ENCODE measurements around the gene FH. TPM values are rescaled to one million over a fixed set of nuclear protein-coding genes. Genes with fewer than 3 reads are reported as not detected.

FH gene
- total RNA-seq, 1 donor from 2014 or later: 56.0 TPM

DNA sequence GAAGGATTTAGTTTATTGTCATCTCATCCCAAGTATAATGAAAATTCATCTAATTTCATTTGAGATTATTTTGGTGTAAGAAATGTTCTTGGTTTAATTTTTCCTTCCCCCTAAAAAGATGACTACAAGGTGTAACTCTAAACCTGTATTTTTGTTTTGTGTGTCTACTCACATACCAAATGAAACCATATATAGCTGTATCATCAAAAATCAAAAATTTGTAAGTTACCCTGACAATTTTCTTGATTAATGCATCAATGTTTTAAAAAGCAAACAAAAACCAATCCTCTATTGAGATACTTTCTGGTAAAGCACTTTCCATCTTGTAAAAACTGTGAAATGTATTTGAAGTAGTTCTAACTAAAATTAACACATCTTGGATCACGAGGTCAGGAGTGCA is 30.8 kb downstream of the FH start:
- POLR2A ChIA-PET: no interaction called here
- Mint-ChIP-seq H3K27me3 (no peaks in the 10 kb centered on the region), H3K36me3 (ENCODE audit: low read depth) (peaks cover 5% of the 10 kb centered on the region), H3K27ac (no peak overlapping the region), H3K4me3 (no peak overlapping the region), H3K9me3 (peaks cover 2% of the 10 kb centered on the region), H3K4me1 (peaks cover 8% of the 10 kb centered on the region)
- intact Hi-C loops (cut with micrococcal nuclease): loop anchor here (5.0 kb wide), 2 partner anchors 156 to 601 kb away; no protein-coding TSS in a partner anchor
- CTCF ChIA-PET: no interaction called here
- ATAC-seq (ENCODE audit: low read depth): no peak
- TF ChIP-seq, protein P1, sequence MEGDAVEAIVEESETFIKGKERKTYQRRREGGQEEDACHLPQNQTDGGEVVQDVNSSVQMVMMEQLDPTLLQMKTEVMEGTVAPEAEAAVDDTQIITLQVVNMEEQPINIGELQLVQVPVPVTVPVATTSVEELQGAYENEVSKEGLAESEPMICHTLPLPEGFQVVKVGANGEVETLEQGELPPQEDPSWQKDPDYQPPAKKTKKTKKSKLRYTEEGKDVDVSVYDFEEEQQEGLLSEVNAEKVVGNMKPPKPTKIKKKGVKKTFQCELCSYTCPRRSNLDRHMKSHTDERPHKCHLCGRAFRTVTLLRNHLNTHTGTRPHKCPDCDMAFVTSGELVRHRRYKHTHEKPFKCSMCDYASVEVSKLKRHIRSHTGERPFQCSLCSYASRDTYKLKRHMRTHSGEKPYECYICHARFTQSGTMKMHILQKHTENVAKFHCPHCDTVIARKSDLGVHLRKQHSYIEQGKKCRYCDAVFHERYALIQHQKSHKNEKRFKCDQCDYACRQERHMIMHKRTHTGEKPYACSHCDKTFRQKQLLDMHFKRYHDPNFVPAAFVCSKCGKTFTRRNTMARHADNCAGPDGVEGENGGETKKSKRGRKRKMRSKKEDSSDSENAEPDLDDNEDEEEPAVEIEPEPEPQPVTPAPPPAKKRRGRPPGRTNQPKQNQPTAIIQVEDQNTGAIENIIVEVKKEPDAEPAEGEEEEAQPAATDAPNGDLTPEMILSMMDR (IDR thresholded peaks at IDR 0.05): no peak
- no peak for DNase-seq

GRCh38 chr1:241485554-241485992 is 34.0 kb downstream of the FH start:
- no peak overlapping the region for H3K4me3 Mint-ChIP-seq
- intact Hi-C loops (cut with micrococcal nuclease): loop anchor here (1.0 to 5.0 kb wide), 3 partner anchors 153 to 598 kb away; no protein-coding TSS in a partner anchor
- DNase-seq (no peak), ATAC-seq (ENCODE audit: low read depth) (no peak)
- H3K9me3 Mint-ChIP-seq: peaks cover 2% of the 10 kb centered on the region
- H3K27me3 Mint-ChIP-seq: no peaks in the 10 kb centered on the region
- CTCF ChIA-PET: interaction anchor here (0.7 to 1.7 kb wide), 8 partner anchors 13 to 753 kb away, joined by 3 to 9 read pairs (median 4); no protein-coding TSS in a partner anchor
- H3K27ac Mint-ChIP-seq: no peak overlapping the region
- H3K4me1 Mint-ChIP-seq: peaks cover 6% of the 10 kb centered on the region
- POLR2A ChIA-PET: no interaction called here
- peaks cover 2% of the 10 kb centered on the region for H3K36me3 Mint-ChIP-seq (ENCODE audit: low read depth)
- TF ChIP-seq, protein P1 (IDR thresholded peaks at IDR 0.05): no peak

- peaks cover 6% of the 10 kb centered on the region for H3K4me1 Mint-ChIP-seq
- intact Hi-C loops (cut with micrococcal nuclease): loop anchor here (1.0 to 5.0 kb wide), 3 partner anchors 153 to 598 kb away; no protein-coding TSS in a partner anchor
- ChIA-PET POLR2A (no interaction called here), CTCF (interaction anchor here (1.1 to 1.7 kb wide), 5 partner anchors 13 to 753 kb away, joined by 3 to 9 read pairs (median 5); no protein-coding TSS in a partner anchor)
- H3K36me3 Mint-ChIP-seq (ENCODE audit: low read depth): peaks cover 2% of the 10 kb centered on the region
- DNase-seq (no peak), ATAC-seq (ENCODE audit: low read depth) (no peak)
- H3K4me3 Mint-ChIP-seq: no peak overlapping the region
- TF ChIP-seq, protein P1 (IDR thresholded peaks at IDR 0.05): no peak
- no peaks in the 10 kb centered on the region for H3K27me3 Mint-ChIP-seq
- H3K9me3 Mint-ChIP-seq: peaks cover 5% of the 10 kb centered on the region
- H3K27ac Mint-ChIP-seq: no peak overlapping the region
Observed at GRCh38 chr1:241485145-241485544, 34.4 kb downstream of the FH start.

DNA sequence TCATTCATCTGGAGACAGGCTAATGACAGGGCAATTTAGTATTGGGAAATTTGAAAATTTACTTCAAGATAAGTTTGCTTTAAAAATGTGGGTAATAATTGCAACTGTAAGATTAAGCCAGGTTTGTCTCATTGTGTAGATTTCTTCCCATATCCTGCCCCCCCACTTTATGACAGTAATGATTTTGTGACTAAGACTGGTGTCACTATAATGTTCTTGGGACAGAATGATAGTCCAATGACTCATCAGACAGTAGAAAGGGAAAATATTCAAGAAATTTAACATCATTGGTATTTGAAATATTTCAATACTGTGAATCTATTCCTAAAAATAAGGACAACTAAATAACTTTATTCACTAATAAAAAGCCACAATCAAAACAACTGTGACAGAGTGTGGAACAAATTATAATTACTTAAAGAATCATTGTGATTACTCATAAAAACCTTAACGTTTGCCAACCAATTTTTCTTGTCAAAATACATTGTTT is 36.7 kb downstream of the FH start:
- H3K27ac Mint-ChIP-seq: no peak overlapping the region
- peaks cover 16% of the 10 kb centered on the region for H3K4me1 Mint-ChIP-seq
- no peaks in the 10 kb centered on the region for H3K36me3 Mint-ChIP-seq (ENCODE audit: low read depth)
- peaks cover 5% of the 10 kb centered on the region for H3K9me3 Mint-ChIP-seq
- intact Hi-C loops (cut with micrococcal nuclease): no loop called here
- no peaks in the 10 kb centered on the region for H3K27me3 Mint-ChIP-seq
- DNase-seq (no peak), ATAC-seq (ENCODE audit: low read depth) (no peak)
- H3K4me3 Mint-ChIP-seq: no peak overlapping the region
- ChIA-PET CTCF (no interaction called here), POLR2A (no interaction called here)
- TF ChIP-seq, protein P1 (IDR thresholded peaks at IDR 0.05): no peak

DNA sequence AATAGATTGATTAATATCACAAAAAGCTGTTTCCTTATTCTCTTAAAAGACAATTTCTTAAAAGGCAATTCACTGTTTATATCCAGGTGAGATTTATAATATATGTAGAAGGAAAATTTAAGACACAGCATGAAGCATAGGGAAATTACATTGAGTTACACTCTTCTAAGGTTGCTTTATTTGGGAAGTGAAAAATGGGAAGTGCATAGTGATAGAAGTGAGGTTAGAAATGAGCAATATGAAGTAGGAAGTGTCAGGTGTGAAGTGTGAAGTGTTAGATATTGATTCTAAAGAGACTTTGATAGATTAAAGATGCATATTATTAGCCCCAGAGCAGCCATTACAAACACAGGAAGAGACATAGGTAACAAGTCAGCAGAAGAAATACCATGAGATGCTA is 40.3 kb downstream of the FH start:
- intact Hi-C loops (cut with micrococcal nuclease): no loop called here
- DNase-seq (no peak), ATAC-seq (ENCODE audit: low read depth) (no peak)
- Mint-ChIP-seq H3K4me3 (no peak overlapping the region), H3K9me3 (peaks cover 3% of the 10 kb centered on the region), H3K36me3 (ENCODE audit: low read depth) (no peaks in the 10 kb centered on the region), H3K27ac (no peak overlapping the region), H3K4me1 (peaks cover 9% of the 10 kb centered on the region), H3K27me3 (no peaks in the 10 kb centered on the region)
- POLR2A ChIA-PET: no interaction called here
- CTCF ChIA-PET: no interaction called here
- TF ChIP-seq, protein P1 (IDR thresholded peaks at IDR 0.05): no peak

Data from activated B cell treated with CpG ODN at 0.5 μM for 24 hours (primary cell).